Thoracic aorta (tissue), 2 donors: ENCODE measurements around the gene NARS2. TPM values are rescaled to one million over a fixed set of nuclear protein-coding genes. Genes with fewer than 3 reads are reported as not detected.

Experiments used
- ATAC-seq: fragments of 150-250 bp; one replicate; pipeline ENCODE4 v1.8.0; 2017; ENCODE audit warnings: low read depth; ENCODE audit not compliant: insufficient number of reproducible peaks, low FRiP score
- DNase-seq: peaks from one replicate; pipeline ENCODE4 v3.0.0-alpha.2; 2020; ENCODE audit warnings: low spot score
- H3K27ac ChIP-seq, 2 donors: fragments of 200-600 bp; sonication (generic); 1 replicate in 1 of 2; 2 replicates in 1 of 2; pipeline ENCODE4 v1.5.1; 2016; ENCODE audit warnings: mild to moderate bottlenecking in 2 of 2, moderate library complexity in 2 of 2
- H3K27me3 ChIP-seq: fragments of 200-600 bp; sonication (generic); replicated peaks from 2 replicates; pipeline ENCODE4 v1.6.0; 2016; ENCODE audit warnings: mild to moderate bottlenecking; ENCODE audit not compliant: insufficient read depth
- H3K36me3 ChIP-seq: fragments of 200-600 bp; sonication (generic); one replicate; pipeline ENCODE4 v1.5.1; 2016
- H3K4me1 ChIP-seq, 2 donors: fragments of 200-600 bp; sonication (generic); 1 replicate in 1 of 2; 2 replicates in 1 of 2; pipeline versions ENCODE4 v1.5.1 to v1.6.0; 2016; ENCODE audit warnings: low read depth in 2 of 2, mild to moderate bottlenecking in 1 of 2; ENCODE audit not compliant: control insufficient read depth in 1 of 2
- H3K4me3 ChIP-seq: fragments of 200-600 bp; sonication (generic); 2 replicates; pipeline ENCODE4 v1.5.1; 2016; ENCODE audit warnings: mild to moderate bottlenecking
- H3K9me3 ChIP-seq: fragments of 200-600 bp; sonication (generic); 2 replicates; pipeline ENCODE4 v1.5.1; 2016
- CTCF ChIP-seq: fragments of 200-600 bp; sonication (generic); IDR thresholded peaks from one replicate; pipeline ENCODE4 v1.5.1; 2019; ENCODE audit warnings: antibody characterized with exemption
- total RNA-seq, 2 donors: library from RNA; depleted of rRNA; stranded (reverse); fragments of >200 nt; gene quantifications; one replicate each; pipeline versions ENCODE4 v1.1.0 to v1.2.3, GENCODE V29; 2016

Gene NARS2
- total RNA-seq, 2 donors from 2014 or later, result 5.6 to 9.2 TPM

- no peak for ATAC-seq
- Histone ChIP-seq H3K36me3 (no peaks in the 10 kb centered on the region), H3K27ac (no peak overlapping the region), H3K27me3 (no peaks in the 10 kb centered on the region), H3K9me3 (no peaks in the 10 kb centered on the region), H3K4me3 (no peak overlapping the region), H3K4me1 (peaks cover 6 to 36% of the 10 kb centered on the region in 2 donors)
- no peak for DNase-seq
- TF ChIP-seq CTCF, result no peak
These were observed 175.9 kb downstream of the NARS2 start for GRCh38 chr11:78398715-78399114.

GRCh38 chr11:78397398-78397797 lies 177.3 kb downstream of the NARS2 start:
- H3K27ac ChIP-seq, result no peak overlapping the region
- ATAC-seq, result no peak
- H3K27me3 ChIP-seq, result no peaks in the 10 kb centered on the region
- H3K4me3 ChIP-seq, result no peak overlapping the region
- no peak for DNase-seq
- H3K4me1 ChIP-seq, result peaks cover 18 to 36% of the 10 kb centered on the region in 2 donors
- H3K36me3 ChIP-seq, result no peaks in the 10 kb centered on the region
- no peak for TF ChIP-seq CTCF
- no peaks in the 10 kb centered on the region for H3K9me3 ChIP-seq

- DNase-seq (no peak), ATAC-seq (no peak)
- TF ChIP-seq CTCF, result no peak
- Histone ChIP-seq H3K27me3 (no peaks in the 10 kb centered on the region), H3K4me1 (peaks cover 18 to 36% of the 10 kb centered on the region in 2 donors), H3K9me3 (no peaks in the 10 kb centered on the region), H3K27ac (no peak overlapping the region), H3K36me3 (no peaks in the 10 kb centered on the region), H3K4me3 (no peak overlapping the region)
These were observed 179.1 kb downstream of the NARS2 start for GRCh38 chr11:78395597-78395996.

- Histone ChIP-seq H3K27me3 (no peaks in the 10 kb centered on the region), H3K4me3 (no peak overlapping the region), H3K36me3 (no peaks in the 10 kb centered on the region), H3K9me3 (no peaks in the 10 kb centered on the region), H3K27ac (no peak overlapping the region), H3K4me1 (peaks cover 21 to 26% of the 10 kb centered on the region in 2 donors)
- no peak for TF ChIP-seq CTCF
- no peak for ATAC-seq
- no peak for DNase-seq
These were observed 181.8 kb downstream of the NARS2 start for GRCh38 chr11:78392854-78393253.

GRCh38 chr11:78391424-78391823 lies 183.2 kb downstream of the NARS2 start:
- Histone ChIP-seq H3K36me3 (no peaks in the 10 kb centered on the region), H3K9me3 (no peaks in the 10 kb centered on the region), H3K27ac (no peak overlapping the region), H3K4me1 (peaks cover 26 to 29% of the 10 kb centered on the region in 2 donors), H3K4me3 (no peak overlapping the region), H3K27me3 (no peaks in the 10 kb centered on the region)
- no peak for TF ChIP-seq CTCF
- ATAC-seq (no peak), DNase-seq (no peak)
